ENCODE results near the gene SIM1.

The SIM1 gene

DNA sequence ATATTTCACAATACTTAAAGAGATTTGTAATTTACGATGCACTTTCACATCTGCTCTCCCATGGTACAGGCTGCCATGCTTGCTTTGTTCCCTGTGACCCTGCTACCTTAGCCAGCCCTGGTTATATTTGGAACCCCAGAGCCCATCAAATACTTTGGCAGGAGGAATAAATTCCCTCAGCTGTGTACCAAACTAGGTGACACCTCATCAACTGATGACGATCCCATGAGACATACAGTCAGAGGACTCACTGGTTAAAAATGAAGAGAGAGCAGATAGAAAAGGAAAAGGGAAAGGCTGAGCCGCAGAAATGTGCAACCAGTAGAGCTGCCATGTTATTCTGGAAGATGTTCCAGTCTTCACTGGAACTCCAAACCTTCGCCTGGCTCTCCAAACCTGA is 120.0 kb downstream of the SIM1 start:
- Histone ChIP-seq H3K79me2 (ENCODE audit: insufficient read depth, low read length) (no peaks in the 10 kb centered on the region), H3K4me1 (ENCODE audit: insufficient read depth, low read length, severe bottlenecking) (peaks cover 32% of the 10 kb centered on the region), H3K27me3 (ENCODE audit: insufficient read depth, low read length) (no peaks in the 10 kb centered on the region), H3K9me3 (ENCODE audit: low read length) (peaks cover 10% of the 10 kb centered on the region; the same call in 1 of the 2 replicates), H3F3A (ENCODE audit: insufficient read depth, low read length) (no peaks in the 10 kb centered on the region), H3K27ac (ENCODE audit: low read depth, low read length, poor library complexity, severe bottlenecking) (no peak overlapping the region), H3K9me2 (ENCODE audit: low read depth, low read length) (no peaks in the 10 kb centered on the region), H2AFZ (ENCODE audit: low read length) (no peak overlapping the region), H3K36me3 (ENCODE audit: insufficient read depth, low read length) (no peaks in the 10 kb centered on the region), H3K9ac (ENCODE audit: low read length) (no peak overlapping the region), H4K20me1 (ENCODE audit: insufficient read depth, low read length) (no peaks in the 10 kb centered on the region), H3K4me2 (ENCODE audit: low read length) (no peak overlapping the region), H3K4me3 (ENCODE audit: low read depth, low read length, poor library complexity, severe bottlenecking) (no peak overlapping the region)
- TF ChIP-seq EZH2 (IDR thresholded peaks at IDR 0.05; ENCODE audit: borderline replicate concordance, low read length), result no peak
- TF ChIP-seq, protein P1, sequence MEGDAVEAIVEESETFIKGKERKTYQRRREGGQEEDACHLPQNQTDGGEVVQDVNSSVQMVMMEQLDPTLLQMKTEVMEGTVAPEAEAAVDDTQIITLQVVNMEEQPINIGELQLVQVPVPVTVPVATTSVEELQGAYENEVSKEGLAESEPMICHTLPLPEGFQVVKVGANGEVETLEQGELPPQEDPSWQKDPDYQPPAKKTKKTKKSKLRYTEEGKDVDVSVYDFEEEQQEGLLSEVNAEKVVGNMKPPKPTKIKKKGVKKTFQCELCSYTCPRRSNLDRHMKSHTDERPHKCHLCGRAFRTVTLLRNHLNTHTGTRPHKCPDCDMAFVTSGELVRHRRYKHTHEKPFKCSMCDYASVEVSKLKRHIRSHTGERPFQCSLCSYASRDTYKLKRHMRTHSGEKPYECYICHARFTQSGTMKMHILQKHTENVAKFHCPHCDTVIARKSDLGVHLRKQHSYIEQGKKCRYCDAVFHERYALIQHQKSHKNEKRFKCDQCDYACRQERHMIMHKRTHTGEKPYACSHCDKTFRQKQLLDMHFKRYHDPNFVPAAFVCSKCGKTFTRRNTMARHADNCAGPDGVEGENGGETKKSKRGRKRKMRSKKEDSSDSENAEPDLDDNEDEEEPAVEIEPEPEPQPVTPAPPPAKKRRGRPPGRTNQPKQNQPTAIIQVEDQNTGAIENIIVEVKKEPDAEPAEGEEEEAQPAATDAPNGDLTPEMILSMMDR (IDR thresholded peaks at IDR 0.05; ENCODE audit: low read length), result no peak

DNA sequence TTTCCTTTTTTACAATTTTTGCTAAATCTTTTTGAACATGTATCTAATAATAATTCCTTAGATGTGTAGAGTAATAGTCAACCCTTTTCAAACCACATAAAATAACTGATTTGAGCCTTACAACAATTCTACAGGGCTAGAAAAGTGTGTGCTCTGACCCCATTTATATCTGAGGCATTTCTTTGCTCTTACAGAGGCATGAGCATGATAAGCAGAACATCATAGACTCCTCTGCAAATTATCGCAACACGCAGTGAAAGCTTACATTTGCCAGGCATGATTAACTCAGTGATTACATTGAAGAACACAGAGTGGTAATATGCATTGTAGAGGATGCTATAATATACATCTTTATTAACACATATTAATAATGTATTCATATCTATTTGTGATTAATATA is 120.4 kb downstream of the SIM1 start:
- Histone ChIP-seq H3K9ac (ENCODE audit: low read length) (no peak overlapping the region), H2AFZ (ENCODE audit: low read length) (no peak overlapping the region), H3K27me3 (ENCODE audit: insufficient read depth, low read length) (no peaks in the 10 kb centered on the region), H3K9me2 (ENCODE audit: low read depth, low read length) (no peaks in the 10 kb centered on the region), H3K79me2 (ENCODE audit: insufficient read depth, low read length) (no peaks in the 10 kb centered on the region), H3K4me3 (ENCODE audit: low read depth, low read length, poor library complexity, severe bottlenecking) (no peak overlapping the region), H3K4me1 (ENCODE audit: insufficient read depth, low read length, severe bottlenecking) (peaks cover 32% of the 10 kb centered on the region), H3K27ac (ENCODE audit: low read depth, low read length, poor library complexity, severe bottlenecking) (no peak overlapping the region), H3K36me3 (ENCODE audit: insufficient read depth, low read length) (no peaks in the 10 kb centered on the region), H4K20me1 (ENCODE audit: insufficient read depth, low read length) (no peaks in the 10 kb centered on the region), H3F3A (ENCODE audit: insufficient read depth, low read length) (no peaks in the 10 kb centered on the region), H3K9me3 (ENCODE audit: low read length) (peaks cover 10% of the 10 kb centered on the region; the same call in 1 of the 2 replicates), H3K4me2 (ENCODE audit: low read length) (no peak overlapping the region)
- no peak for TF ChIP-seq EZH2 (IDR thresholded peaks at IDR 0.05; ENCODE audit: borderline replicate concordance, low read length)
- TF ChIP-seq, protein P1 (IDR thresholded peaks at IDR 0.05; ENCODE audit: low read length), result no peak

DNA sequence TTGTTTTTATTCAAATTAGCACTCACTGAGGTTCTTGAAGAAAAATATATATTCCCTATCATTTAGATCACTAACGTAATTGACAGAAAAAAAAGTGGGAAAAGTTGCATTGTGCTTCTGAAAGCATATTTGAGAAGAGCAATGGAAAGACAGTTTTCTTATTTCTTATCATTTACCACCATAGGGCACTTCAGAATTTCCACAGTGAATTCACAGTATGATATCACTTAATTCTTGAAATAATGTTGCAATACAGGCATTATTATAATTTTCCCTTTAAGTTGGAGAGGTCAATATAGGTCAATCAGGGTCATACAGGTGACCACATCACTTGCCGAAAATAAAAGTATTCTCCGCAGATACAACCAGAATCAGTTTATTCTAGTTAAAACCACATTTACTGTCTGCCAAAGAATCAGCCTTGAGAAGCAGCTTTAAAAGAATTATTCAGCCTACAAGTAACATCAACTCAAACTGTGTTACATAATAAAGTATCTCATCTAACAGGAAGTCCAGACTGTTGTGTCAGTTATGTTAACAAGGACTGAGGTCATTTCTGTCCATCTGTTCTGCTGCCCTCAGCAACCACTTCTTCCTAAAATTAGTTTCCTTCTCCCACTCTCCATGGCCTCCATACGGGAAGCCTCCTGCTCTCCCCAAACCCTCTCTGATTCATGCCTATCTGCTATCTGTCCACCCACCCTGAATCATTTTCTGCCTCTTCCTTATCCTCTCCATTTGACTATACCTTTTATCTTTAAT is 121.2 kb downstream of the SIM1 start:
- no peaks in the 10 kb centered on the region for H3K36me3 ChIP-seq (ENCODE audit: insufficient read depth, low read length)
- H3K9me2 ChIP-seq (ENCODE audit: low read depth, low read length), result no peaks in the 10 kb centered on the region
- no peak overlapping the region for H3K27ac ChIP-seq (ENCODE audit: low read depth, low read length, poor library complexity, severe bottlenecking)
- H3K79me2 ChIP-seq (ENCODE audit: insufficient read depth, low read length), result no peaks in the 10 kb centered on the region
- no peak overlapping the region for H3K9ac ChIP-seq (ENCODE audit: low read length)
- H3K4me1 ChIP-seq (ENCODE audit: insufficient read depth, low read length, severe bottlenecking), result peaks cover 29% of the 10 kb centered on the region
- H3K4me2 ChIP-seq (ENCODE audit: low read length), result no peak overlapping the region
- TF ChIP-seq, protein P1 (IDR thresholded peaks at IDR 0.05; ENCODE audit: low read length), result no peak
- TF ChIP-seq EZH2 (IDR thresholded peaks at IDR 0.05; ENCODE audit: borderline replicate concordance, low read length), result no peak
- H4K20me1 ChIP-seq (ENCODE audit: insufficient read depth, low read length), result no peaks in the 10 kb centered on the region
- H2AFZ ChIP-seq (ENCODE audit: low read length), result no peak overlapping the region
- no peaks in the 10 kb centered on the region for H3F3A ChIP-seq (ENCODE audit: insufficient read depth, low read length)
- H3K9me3 ChIP-seq (ENCODE audit: low read length), result peaks cover 10% of the 10 kb centered on the region; the same call in 1 of the 2 replicates
- no peaks in the 10 kb centered on the region for H3K27me3 ChIP-seq (ENCODE audit: insufficient read depth, low read length)
- H3K4me3 ChIP-seq (ENCODE audit: low read depth, low read length, poor library complexity, severe bottlenecking), result no peak overlapping the region

Measured in OCI-LY1 (cell line).